Measurements from ENCODE around the gene CEP85L.

CEP85L gene

DNA sequence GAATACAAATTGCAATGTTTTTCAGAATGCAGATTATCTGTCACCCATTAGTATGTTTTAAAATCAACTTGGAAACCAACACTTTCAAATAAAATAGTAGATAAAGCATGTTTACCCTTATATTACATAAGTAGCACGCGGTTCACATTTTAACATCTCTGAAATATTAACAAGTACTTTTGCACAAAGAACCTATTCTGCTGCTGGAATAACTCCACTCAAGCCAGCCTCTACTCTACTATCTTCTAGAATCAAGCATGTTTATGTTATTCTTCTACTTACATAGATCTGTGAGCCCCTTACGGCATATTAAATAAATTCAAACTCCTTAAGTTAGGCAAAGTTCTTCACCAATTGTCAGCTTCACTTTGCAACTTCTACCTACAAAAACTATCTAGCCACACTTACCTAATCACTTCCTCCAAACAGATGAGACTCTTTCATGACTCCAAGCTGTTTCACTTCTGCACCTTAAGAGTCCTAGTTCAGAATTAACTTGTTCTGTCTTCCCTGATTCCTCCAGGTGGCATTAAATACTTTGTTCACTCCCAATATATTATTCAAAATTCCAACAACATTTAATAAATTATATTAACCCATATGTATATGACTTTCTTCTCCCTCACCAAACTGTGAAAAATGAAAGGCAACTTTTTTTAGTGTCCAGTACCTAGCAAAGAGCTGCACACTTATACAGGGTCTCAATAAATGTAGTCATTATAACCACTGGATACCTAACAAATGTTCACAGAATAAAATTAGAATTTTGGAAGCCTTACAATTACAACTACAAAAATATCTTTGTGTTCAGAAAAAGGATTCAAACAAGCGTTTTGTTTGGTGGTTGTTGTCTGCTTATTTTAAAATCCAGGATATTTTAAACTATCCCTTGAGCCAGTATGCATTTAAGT lies 12.1 kb downstream of the CEP85L start:
- TF ChIP-seq, protein P1, sequence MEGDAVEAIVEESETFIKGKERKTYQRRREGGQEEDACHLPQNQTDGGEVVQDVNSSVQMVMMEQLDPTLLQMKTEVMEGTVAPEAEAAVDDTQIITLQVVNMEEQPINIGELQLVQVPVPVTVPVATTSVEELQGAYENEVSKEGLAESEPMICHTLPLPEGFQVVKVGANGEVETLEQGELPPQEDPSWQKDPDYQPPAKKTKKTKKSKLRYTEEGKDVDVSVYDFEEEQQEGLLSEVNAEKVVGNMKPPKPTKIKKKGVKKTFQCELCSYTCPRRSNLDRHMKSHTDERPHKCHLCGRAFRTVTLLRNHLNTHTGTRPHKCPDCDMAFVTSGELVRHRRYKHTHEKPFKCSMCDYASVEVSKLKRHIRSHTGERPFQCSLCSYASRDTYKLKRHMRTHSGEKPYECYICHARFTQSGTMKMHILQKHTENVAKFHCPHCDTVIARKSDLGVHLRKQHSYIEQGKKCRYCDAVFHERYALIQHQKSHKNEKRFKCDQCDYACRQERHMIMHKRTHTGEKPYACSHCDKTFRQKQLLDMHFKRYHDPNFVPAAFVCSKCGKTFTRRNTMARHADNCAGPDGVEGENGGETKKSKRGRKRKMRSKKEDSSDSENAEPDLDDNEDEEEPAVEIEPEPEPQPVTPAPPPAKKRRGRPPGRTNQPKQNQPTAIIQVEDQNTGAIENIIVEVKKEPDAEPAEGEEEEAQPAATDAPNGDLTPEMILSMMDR (IDR thresholded peaks at IDR 0.05; ENCODE audit: low read depth, low read length): no peak
- TF ChIP-seq, protein P2, sequence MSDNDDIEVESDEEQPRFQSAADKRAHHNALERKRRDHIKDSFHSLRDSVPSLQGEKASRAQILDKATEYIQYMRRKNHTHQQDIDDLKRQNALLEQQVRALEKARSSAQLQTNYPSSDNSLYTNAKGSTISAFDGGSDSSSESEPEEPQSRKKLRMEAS (IDR thresholded peaks at IDR 0.05; ENCODE audit: low read depth, low read length): no peak
- TF ChIP-seq MYC (IDR thresholded peaks at IDR 0.05; ENCODE audit: low read depth, low read length): no peak
- no peak for TF ChIP-seq POLR2A (IDR thresholded peaks at IDR 0.05; ENCODE audit: extremely low read depth, insufficient read length)
- H3K4me3 ChIP-seq (ENCODE audit: low read depth, low read length): no peak overlapping the region
- DNase-seq (ENCODE audit: low read depth): peak; percentile 37

DNA sequence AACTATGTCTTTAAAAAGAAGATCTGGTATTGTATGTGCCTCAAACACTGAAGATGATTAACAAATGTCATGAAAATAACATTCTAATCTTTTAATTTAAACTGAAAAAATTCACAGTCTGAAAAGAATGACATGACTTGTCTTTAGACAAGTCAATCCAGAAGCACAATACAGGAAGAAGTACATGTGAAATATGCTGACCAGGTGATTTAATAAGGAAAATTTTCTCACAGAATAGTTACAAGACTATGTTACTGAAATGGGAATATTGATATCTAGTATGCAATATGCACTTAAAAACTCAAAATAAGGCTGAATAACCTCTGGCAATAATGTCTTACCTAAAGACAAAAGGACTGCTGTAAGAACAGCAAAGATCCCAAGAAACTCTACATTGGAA lies 13.1 kb downstream of the CEP85L start:
- H3K4me3 ChIP-seq (ENCODE audit: low read depth, low read length): no peak overlapping the region
- no peak for DNase-seq (ENCODE audit: low read depth)
- TF ChIP-seq POLR2A (IDR thresholded peaks at IDR 0.05; ENCODE audit: extremely low read depth, insufficient read length): no peak
- TF ChIP-seq, protein P1 (IDR thresholded peaks at IDR 0.05; ENCODE audit: low read depth, low read length): no peak
- TF ChIP-seq, protein P2 (IDR thresholded peaks at IDR 0.05; ENCODE audit: low read depth, low read length): no peak
- no peak for TF ChIP-seq MYC (IDR thresholded peaks at IDR 0.05; ENCODE audit: low read depth, low read length)

DNA sequence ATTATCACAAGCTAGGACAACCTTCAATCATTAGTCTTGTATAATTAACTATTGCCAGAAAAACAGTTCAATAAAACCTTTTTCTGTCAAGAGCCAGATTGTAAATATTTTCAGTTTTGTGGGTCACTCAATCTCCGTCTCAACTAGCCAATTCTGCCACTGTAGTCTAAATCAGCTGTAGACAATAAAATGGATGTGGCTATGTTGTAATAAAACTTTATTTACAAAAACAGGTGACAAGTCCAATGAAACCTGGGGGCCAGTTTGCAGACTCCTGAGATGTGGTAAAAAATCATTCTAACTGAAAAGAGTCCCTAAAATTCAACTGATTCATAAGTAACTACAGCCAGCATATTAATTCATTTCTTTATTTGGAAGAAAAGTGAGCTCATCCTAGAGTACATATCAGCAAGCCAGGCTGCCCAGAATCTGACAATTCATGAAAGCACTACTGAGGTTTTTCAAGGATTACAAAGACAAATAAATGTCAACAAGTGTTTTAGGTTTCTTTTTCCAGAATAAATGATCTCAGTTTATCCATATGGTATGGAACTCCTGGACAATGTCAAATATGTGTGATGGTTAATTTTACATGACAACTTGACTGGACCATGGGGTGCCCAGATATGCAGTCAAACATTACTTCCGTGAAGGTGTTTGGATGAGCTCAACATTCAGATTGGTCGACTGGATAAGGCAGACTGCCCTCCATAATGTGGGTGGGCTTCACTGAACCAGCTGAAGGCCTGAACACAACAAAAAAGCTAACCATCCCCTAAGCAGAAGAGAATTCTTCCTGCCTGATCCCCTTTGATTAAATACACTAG lies 15.3 kb downstream of the CEP85L start:
- DNase-seq (ENCODE audit: low read depth): no peak
- H3K4me3 ChIP-seq (ENCODE audit: low read depth, low read length): no peak overlapping the region
- no peak for TF ChIP-seq POLR2A (IDR thresholded peaks at IDR 0.05; ENCODE audit: extremely low read depth, insufficient read length)
- TF ChIP-seq MYC (IDR thresholded peaks at IDR 0.05; ENCODE audit: low read depth, low read length): no peak
- TF ChIP-seq, protein P1 (IDR thresholded peaks at IDR 0.05; ENCODE audit: low read depth, low read length): no peak
- TF ChIP-seq, protein P2 (IDR thresholded peaks at IDR 0.05; ENCODE audit: low read depth, low read length): no peak

DNA sequence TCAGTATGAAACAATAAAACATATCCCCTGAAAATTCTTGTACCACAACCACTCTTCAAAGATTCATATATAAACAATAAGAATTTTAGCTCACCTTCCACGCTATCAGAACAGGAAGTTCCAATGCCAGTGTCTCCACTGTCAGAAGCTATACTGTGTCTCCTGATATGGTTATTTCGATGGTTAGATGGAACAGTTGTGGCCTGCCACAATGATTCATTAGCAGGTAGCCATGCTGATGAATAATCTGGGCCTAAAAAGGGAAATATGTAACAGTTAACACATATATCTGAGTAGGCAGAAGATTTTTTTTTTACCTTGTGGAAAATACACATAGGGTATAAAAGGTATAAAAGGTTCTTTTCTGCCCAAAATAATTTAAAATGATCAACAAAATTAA lies 19.0 kb downstream of the CEP85L start:
- H3K4me3 ChIP-seq (ENCODE audit: low read depth, low read length): no peak overlapping the region
- peak; percentile 31 for DNase-seq (ENCODE audit: low read depth)
- no peak for TF ChIP-seq POLR2A (IDR thresholded peaks at IDR 0.05; ENCODE audit: extremely low read depth, insufficient read length)
- TF ChIP-seq, protein P2 (IDR thresholded peaks at IDR 0.05; ENCODE audit: low read depth, low read length): no peak
- no peak for TF ChIP-seq MYC (IDR thresholded peaks at IDR 0.05; ENCODE audit: low read depth, low read length)
- TF ChIP-seq, protein P1 (IDR thresholded peaks at IDR 0.05; ENCODE audit: low read depth, low read length): no peak

DNA sequence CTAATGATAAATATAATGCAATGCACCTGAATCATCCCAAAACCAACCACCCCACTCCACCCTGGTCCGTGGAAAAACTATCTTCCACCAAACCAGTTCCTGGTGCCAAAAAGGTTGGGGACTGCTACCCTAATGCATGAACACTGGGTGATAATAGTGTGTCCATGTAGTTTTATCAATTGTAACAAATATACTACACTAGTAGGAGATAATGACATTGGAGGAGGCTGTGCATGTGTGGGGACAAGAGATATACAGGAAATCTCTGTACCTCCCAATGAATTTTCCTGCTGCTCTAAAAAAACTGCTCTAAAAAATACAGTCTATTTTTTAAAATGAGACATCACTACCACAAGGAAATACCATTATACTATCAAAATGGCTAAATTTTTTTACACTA lies 20.5 kb downstream of the CEP85L start:
- H3K4me3 ChIP-seq (ENCODE audit: low read depth, low read length): no peak overlapping the region
- no peak for DNase-seq (ENCODE audit: low read depth)
- TF ChIP-seq, protein P1 (IDR thresholded peaks at IDR 0.05; ENCODE audit: low read depth, low read length): no peak
- no peak for TF ChIP-seq POLR2A (IDR thresholded peaks at IDR 0.05; ENCODE audit: extremely low read depth, insufficient read length)
- TF ChIP-seq, protein P2 (IDR thresholded peaks at IDR 0.05; ENCODE audit: low read depth, low read length): no peak
- no peak for TF ChIP-seq MYC (IDR thresholded peaks at IDR 0.05; ENCODE audit: low read depth, low read length)
